ENCODE data around the gene TAS2R30. TPM values are rescaled to one million over a fixed set of nuclear protein-coding genes. Genes with fewer than 3 reads are reported as not detected.
A peak's percentile ranks its signal among the peaks of the same experiment; 100 is the strongest.

Gene TAS2R30
- total RNA-seq: 1.7 TPM

- DNase-seq (ENCODE audit: low spot score): no peak
Measured at GRCh38 chr12:11134305-11134704, at the start of gene TAS2R30. TSS of gene TAS2R30 (minus strand) at chr12:11134644. CDS start at chr12:11134244, 400 bp downstream.

- DNase-seq (ENCODE audit: low spot score): no peak
Measured at GRCh38 chr12:11183011-11183410, 48.6 kb upstream of the TAS2R30 start.

- DNase-seq (ENCODE audit: low spot score): no peak
Measured at GRCh38 chr12:11182529-11182928, 48.1 kb upstream of the TAS2R30 start.

- no peak for DNase-seq (ENCODE audit: low spot score)
Measured at GRCh38 chr12:11178250-11178649, 43.8 kb upstream of the TAS2R30 start.

- no peak for DNase-seq (ENCODE audit: low spot score)
Measured at GRCh38 chr12:11174022-11174421, 39.6 kb upstream of the TAS2R30 start.

- no peak for DNase-seq (ENCODE audit: low spot score)
Measured at GRCh38 chr12:11171969-11172675, 37.7 kb upstream of the TAS2R30 start.

GRCh38 chr12:11171145-11171968 lies 36.9 kb upstream of the TAS2R30 start, which contains the start of gene SMIM10L1:
TSS of gene SMIM10L1 (plus strand) at chr12:11171194. CDS start at chr12:11171357, 163 bp downstream.
- DNase-seq (ENCODE audit: low spot score): peak; percentile 94

- no peak for DNase-seq (ENCODE audit: low spot score)
Measured at GRCh38 chr12:11170810-11171144, 36.3 kb upstream of the TAS2R30 start.

GRCh38 chr12:11166300-11166699 lies 31.9 kb upstream of the TAS2R30 start:
- no peak for DNase-seq (ENCODE audit: low spot score)

- DNase-seq (ENCODE audit: low spot score): no peak
Measured at GRCh38 chr12:11164384-11164783, 29.9 kb upstream of the TAS2R30 start.

- no peak for DNase-seq (ENCODE audit: low spot score)
Measured at GRCh38 chr12:11162502-11162901, 28.1 kb upstream of the TAS2R30 start.

GRCh38 chr12:11158885-11159444 lies 24.5 kb upstream of the TAS2R30 start:
- no peak for DNase-seq (ENCODE audit: low spot score)

- no peak for DNase-seq (ENCODE audit: low spot score)
Measured at GRCh38 chr12:11154400-11154925, 20.0 kb upstream of the TAS2R30 start.

GRCh38 chr12:11152725-11153124 lies 18.3 kb upstream of the TAS2R30 start:
- no peak for DNase-seq (ENCODE audit: low spot score)

- no peak for DNase-seq (ENCODE audit: low spot score)
Measured at GRCh38 chr12:11150832-11151231, 16.4 kb upstream of the TAS2R30 start.

GRCh38 chr12:11147420-11147819 lies 13.0 kb upstream of the TAS2R30 start:
- no peak for DNase-seq (ENCODE audit: low spot score)

GRCh38 chr12:11144297-11144696 lies 9.9 kb upstream of the TAS2R30 start:
- no peak for DNase-seq (ENCODE audit: low spot score)

GRCh38 chr12:11143352-11143751 lies 8.9 kb upstream of the TAS2R30 start:
- no peak for DNase-seq (ENCODE audit: low spot score)

GRCh38 chr12:11136075-11136474 lies 1.6 kb upstream of the TAS2R30 start:
- DNase-seq (ENCODE audit: low spot score): no peak

- DNase-seq (ENCODE audit: low spot score): no peak
Measured at GRCh38 chr12:11133816-11134215, 628 bp downstream of the TAS2R30 start.

GRCh38 chr12:11133162-11133561 lies 1.3 kb downstream of the TAS2R30 start:
- DNase-seq (ENCODE audit: low spot score): no peak

GRCh38 chr12:11130999-11131398 lies 3.4 kb downstream of the TAS2R30 start:
- no peak for DNase-seq (ENCODE audit: low spot score)

- DNase-seq (ENCODE audit: low spot score): no peak
Measured at GRCh38 chr12:11130382-11130781, 4.1 kb downstream of the TAS2R30 start.
